Iris pigment epithelial cell (primary cell): Measurements from ENCODE around the gene PUS10.
"Not testable (repeated sequence)": the region's sequence is repeated elsewhere in the genome, so short reads cannot be mapped to it uniquely, and the experiment has no call there.

Experiments used
- DNase-seq: peaks from one replicate; pipeline ENCODE4 v3.0.0-alpha.2; 2011; ENCODE audit warnings: low read depth

Gene PUS10

DNA sequence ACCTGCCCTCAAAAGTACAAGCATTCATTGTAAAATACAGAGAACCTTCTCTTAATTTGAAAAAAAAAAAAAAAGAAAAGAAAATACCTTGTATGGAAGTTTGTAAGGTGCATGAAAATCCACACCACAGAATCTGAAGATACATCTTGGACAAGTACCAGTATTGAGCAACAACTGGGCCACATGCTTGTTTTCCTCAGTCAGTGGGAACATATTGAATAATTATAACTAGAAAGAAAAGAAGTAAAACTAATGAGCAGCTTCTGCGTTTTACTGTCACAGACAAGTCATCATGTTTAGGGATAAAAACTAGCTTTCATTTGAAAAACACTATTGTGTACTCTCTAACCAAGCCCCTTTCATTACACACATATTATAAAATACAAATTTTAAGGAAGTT lies 6.4 kb downstream of the PUS10 start:
- peak; percentile 78 for DNase-seq

DNA sequence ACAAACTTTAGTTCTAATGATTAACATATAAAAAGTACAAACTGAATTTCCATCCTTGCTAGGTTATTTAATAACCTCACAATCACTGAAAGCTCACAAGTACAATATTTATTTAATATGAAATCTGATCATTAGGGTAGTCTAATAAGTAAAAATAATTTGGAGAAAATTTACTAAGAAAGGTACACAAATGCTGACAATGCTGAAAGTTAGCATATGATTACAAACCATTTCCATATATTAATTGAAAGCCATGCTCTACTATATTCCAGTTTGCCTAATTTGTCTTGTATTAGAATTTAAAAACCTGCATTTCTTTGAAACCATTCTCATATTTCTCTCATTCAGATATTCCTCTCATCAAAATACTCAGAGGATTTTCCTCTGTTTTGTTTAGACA lies 8.7 kb downstream of the PUS10 start:
- no peak for DNase-seq

DNA sequence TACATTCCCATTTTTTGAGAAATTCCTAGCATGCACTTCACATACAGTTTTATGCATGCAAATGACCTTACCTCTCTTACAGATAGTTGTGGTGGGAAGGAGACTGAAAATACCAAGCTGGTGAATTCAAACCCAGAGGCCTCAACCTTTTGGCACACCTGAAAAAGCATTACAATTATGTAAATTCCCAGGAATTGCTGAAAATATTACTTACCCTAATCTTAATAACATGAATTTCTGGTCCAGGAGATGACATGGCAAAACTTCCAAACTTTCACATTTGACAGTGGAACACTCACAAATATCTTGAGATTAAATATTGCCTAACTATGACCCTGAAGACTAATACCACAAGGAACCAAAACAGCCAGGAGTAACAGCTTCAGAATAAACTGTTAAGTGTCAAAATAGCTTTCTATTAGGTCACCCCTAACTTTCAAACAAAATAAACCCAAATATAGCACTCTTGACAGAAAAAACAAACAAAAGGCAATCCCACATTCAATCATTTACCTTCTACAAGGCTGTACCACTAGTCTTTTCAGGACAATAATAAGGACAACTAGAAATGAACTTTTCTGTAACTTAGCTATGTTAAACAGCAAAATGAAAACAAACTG lies 11.5 kb downstream of the PUS10 start:
- DNase-seq = peak; percentile 76

DNA sequence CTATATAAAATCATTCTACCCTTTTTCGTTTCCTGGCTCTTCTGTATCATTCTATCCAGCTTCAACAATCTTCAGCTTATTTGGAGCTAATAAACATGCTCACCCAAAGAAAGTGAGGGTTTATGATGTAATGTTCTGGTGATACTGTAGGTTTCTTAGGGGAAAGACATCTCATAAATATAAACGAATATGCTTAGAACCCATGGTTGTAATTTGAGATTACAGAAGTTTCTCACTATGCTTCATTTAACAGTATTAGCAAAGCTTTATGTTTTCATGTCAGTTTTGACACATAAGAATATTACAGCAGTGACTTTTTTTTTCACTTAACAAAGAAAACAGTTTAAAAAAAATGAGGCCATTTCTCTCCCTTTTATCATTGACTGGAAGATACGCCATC lies 12.3 kb downstream of the PUS10 start:
- DNase-seq = peak; percentile 14

DNA sequence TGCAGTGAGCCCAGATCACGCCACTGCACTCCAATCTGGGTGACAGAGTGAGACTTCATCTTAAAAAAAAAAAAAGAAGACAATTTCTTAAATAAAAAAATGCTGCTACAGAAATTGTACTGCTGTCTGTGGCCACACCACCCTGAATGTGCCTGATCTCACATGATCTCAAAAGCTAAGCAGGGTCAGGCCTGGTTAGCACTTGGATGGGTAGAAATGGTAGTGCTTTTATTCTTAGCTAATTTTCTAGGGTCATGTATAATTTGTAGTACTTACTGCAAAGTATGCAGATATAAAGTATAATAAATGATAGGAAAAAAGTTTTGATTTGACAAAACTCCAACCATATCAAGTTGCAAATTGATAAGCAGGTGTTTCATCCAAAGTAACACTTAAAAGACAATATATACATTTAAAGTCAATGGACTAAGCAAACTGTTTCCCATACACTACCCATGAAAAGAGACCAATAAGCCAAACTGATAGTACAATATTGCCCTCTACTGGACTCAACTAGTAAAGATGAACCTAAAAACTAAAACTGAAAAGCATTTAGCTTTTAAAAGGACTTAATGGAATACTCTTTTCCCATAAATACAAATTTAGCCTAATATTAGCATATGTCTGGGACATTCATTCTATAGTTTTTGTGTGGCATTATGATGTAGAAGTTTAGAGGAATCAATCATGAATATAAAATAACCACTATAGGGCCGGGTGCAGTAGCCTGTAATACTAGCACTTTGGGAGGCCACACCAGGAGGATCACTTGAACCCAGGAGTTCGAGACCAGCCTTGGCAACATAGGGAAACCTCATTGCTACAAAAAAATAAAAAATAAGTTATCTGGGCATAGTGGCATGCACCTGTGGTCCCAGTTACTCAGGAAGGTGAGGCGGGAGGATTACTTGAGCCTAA lies 19.2 kb downstream of the PUS10 start:
- DNase-seq = peak; percentile 52

DNA sequence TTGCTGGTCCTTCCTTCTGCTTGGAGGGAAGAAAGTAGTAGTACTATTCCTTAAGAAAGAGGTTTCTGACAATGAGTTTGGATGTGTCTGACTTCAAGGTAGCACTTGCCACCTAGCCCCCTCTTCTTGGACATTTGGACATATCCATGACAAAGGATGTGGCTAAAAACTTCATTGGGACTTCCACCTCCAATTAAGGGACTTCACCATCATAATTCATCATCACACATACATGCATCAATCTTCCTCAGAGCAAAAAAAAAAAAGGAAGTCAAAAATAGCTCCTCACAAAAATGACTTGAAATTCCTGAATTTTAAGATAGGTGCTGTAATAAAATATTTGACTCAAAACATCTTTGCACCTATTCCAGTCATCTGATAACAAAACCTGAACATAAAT lies 23.9 kb downstream of the PUS10 start:
- no peak for DNase-seq

DNA sequence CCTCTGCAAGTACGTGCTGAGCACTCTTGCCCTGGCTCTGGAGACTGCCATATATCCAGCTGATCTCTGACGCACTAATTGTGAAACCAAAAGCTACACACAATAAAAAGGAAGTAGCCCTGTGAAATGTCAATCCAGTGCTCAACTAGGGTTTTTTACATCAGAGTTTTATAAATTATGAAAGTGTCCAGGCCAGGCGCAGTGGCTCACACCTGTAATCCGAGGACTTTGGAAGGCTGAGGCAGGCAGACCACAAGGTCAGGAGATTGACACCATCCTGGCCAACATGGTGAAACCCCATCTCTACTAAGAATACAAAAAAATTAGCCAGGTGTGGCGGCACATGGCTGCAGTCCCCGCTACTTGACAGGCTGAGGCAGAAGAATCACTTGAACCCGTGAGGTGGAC lies 25.1 kb downstream of the PUS10 start:
- DNase-seq = no peak

DNA sequence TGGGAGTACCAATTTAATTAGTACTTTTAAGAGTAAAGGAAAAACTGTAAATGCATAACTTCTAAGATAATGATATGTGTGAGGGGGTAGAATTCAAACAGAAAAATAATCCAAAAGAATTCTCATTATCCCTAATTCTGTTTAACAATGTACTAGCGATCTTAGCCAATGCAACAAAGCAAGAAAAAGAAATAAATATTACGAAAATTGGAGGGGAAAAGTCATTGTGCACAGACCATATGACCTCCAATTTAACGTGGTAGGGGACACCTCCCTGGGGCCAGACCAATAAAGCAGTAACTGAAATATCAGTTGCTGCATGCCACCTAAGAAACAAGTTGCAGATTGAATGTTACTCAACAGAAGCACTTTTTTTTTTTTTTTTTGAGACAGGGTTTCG lies 26.4 kb downstream of the PUS10 start:
- no peak for DNase-seq

DNA sequence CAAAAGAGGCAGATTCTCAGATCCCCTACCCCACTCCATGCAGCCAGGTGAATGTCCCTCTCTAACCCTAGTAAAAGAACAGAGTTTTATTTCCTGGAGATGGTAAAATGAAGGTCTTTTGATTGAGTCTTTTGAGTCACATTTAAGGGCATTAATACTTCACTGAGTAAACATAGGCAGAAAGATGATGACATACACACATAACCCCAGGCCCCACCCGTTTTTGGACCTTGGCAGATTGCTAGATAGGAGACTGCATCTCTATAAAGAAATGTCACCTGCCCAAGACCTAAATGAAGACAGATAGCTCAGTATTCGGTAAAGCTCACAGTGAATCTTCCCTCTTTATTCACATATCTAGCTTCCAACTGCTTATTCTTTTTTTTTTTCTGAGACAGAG lies 28.8 kb downstream of the PUS10 start:
- no peak for DNase-seq

DNA sequence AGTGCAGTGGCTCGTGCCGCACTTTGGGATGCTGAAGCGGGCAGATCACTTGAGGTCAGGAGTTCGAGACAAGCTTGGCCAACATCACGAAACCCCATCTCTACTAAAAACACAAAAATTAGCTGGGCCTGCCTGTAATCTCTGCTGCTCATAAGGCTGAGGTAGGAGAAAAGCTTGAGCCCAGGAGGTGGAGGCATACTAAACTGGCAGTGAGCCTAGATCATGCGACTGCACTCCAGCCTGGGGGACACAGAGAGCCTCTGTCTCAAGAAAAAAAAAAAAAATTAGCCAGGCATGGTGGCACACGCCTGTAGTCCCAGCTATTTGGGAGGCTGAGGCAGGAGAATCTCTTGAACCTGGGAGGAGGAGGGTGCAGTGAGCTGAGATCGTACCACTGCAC lies 30.4 kb downstream of the PUS10 start:
- not testable (repeated sequence) for DNase-seq

DNA sequence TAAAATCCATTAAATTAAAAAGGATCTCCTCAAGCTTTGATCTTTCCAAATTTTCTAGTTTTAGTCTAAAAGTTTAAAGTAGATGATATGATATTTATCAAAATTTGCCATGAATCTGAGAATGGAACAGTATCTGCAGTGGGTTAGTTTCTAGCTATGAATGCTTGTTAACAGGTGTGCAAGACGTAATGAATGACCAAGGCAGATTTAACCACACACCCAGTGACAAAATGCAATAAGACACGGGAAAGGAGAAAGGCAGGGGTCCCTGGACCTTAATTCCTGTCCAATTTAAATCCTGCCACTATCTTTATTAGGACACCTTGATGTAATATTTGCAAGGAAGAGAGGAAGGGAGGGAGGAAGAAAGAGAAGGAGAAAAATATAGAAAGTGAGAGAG lies 31.0 kb downstream of the PUS10 start:
- no peak for DNase-seq

DNA sequence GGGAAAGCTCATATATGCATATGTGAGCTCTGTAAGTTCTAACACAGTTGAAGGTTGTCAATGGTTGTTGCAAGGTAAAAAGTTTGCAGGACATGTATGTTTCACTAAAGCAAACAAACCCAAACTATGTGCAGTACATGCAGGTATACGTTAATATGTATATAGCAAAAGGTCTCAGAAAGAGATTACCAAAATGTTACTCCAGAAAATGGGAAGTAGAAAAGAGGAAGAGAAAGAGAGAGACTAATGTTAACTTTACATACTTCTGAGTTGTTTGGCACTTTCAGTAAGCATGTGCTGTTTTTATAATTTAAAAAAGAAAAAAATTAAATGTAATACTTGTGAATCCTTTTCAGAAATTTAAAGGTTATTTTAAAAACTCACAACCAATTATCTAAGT lies 33.3 kb downstream of the PUS10 start:
- DNase-seq = no peak

DNA sequence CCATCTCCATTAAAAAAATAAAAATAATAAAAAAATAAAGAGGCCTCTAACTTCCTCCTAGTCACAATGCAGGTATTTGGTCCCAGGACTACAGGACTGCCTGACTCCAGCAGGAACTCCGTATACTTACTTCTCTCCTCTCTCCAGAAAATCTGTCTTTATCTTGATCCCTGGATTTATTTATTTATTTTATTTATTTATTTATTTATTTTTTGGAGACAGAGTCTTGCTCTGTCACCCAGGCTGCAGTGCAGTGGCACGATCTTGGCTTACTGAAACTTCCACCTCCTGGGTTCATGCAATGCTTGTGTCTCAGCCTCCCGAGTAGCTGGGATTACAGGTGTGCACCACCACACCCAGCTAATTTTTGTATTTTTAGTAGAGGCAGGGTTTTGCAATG lies 36.0 kb downstream of the PUS10 start:
- DNase-seq = not testable (repeated sequence)

DNA sequence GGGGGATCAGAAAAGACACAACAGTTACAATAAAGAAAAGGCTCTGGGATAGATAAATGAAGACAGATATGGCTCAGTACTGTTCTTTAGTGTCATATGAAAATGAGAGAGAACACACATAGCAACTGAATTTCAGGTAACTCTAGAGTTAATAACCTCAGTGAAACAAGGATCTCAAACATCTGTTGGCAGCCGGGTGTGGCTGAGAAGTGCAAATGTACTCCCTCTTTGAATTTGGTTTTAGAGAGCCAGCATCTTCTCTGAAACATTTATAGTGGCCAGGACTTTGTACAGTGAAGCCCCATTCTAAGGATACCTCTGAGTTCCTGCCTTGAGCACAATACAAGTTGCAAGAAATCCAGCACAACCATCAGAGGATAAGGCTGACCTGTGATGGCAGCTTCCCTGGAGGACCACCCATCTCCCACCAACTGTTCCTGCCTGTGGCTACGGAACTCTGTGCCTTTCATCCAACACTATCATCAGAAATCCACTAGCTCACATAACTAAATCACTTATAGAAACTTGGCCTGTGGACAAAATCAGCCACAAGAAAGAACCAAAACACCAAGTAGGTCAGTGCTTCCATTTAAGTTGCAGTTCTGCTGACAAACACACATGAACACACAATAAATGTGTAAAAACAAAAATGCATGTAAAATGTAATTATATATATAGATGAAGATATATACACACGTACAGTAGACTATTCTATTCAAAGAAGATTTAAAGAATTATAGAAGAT lies 37.8 kb downstream of the PUS10 start:
- DNase-seq = no peak

DNA sequence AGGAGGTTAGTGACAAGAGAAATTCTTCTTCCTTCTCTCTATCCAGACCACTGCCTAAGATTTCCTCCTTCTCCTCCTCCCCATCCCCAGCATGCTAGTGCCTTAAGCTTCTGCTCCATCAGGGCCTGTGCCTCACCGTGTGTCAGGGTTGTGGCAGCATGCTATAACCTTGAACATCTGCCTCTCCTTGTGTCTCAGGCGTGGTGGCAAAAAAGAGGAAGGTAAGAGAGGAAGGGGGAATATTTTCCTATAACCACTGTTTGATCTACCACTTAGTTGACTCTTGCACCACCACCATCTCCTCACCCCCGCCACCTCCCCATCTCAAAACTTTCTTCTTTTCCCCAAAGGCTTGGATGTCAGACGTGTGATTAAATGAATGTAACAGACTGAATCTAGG lies 38.8 kb downstream of the PUS10 start:
- no peak for DNase-seq

DNA sequence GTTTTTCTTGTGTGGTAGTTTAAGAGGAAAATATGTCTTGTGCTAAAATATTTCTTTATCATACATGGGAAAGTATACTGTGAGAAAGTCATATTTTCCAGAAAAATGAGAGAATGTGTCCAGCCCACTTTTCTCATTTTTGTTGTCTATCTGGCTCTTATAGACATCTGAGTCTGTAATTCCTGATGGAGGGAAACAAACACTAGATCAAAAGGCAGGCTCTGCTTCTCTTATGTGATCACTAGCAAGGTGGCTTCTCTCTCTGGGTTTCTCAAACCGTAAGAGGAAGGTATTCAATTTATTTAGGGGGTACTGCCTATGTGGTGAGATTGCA lies 40.5 kb downstream of the PUS10 start:
- no peak for DNase-seq

DNA sequence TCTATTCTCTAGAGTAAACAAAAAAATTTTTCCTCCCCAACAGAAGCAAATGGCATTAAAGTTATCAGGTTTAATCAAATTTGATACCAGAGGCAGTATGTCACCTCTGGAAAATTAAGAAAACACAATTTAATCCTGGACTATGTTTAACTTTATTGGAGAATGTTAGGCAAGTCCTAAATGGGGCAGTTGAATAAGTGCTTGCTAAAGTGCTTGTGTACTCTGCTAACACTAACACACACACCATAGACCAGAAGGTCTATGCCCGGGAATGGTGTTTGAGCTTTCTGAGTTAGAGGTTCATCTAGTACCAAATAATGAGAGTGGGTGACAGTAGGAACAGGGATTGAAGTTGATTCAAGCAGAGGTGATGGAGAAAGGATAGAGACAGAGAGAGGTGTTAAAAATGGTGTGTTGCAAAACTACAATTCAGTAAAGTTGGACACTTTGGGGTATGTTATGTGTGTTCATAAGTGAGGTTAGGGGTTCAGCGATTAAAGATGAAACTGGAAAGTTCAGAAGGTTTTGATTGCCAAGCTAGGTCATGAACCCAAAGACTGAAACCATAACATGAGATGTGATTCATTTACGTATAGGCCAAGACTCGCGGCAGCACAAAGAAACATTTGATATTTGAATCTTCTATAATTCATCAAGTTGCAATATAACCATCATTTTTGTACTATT lies 41.0 kb downstream of the PUS10 start:
- no peak for DNase-seq

DNA sequence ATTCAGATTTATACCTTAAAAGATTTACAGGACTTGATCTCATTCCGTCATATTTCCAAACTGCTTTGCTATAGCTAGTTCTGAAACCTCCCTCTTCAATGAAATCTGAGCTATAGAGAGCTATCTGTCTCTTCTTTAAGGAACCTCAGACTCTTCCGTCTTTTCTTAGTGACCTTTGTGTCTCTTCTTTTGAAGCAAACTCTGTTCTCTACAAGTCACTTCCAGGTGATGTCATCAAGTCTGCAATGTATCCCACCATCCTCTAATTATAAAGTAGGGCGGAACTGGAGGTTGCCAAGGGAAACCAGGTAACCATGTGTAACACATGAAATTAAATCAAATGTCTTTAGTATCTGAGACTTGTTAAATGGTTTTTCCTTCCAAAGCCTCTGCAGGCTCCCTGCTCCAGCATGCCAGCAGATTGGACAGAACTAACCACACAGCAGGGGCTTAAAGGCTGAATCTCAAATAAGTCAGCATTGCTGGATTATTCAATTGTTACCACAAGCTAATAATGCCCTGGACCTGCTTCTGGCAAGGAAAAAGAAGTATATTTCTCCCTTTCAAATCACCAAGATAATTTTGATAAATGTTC lies 41.7 kb downstream of the PUS10 start:
- DNase-seq = no peak

DNA sequence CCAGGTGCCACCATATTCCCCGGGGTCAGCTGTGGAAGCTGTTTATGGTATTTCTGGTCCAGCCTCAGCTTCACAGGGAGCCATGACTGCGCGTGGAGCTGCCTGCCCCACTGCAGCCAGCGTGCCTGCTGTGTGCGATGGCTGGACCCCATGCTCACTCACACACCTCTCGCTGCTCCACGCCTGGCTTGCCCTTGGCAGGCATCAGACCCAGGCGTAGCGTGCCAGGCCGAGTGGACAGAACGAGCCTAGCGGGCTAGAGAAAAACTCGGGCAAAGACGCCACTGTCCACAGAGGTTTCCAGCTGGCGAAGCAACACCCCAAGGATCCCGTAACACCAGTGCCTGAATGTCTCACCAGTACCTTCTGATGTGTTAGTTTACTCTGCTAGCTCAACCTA lies 43.4 kb downstream of the PUS10 start:
- no peak for DNase-seq

DNA sequence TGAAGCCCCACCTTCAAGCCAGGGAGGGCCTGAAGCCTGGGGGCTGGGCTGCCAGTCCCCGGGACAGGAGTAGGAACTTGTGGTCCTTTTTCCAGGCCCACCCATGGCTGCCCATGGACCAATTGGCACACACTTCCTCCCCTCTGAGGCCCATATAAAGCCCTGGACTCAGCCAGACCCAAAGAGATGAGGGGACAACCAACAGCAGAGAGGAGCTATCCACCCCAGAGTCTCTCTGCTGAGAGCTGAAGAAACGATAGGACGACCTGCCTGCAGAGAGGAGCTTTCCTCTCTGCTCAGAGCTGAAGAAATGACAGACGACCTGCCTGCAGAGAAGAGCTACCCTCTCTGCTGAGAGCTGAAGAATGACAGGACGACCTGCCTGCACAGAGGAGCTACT lies 44.4 kb downstream of the PUS10 start:
- DNase-seq = no peak

DNA sequence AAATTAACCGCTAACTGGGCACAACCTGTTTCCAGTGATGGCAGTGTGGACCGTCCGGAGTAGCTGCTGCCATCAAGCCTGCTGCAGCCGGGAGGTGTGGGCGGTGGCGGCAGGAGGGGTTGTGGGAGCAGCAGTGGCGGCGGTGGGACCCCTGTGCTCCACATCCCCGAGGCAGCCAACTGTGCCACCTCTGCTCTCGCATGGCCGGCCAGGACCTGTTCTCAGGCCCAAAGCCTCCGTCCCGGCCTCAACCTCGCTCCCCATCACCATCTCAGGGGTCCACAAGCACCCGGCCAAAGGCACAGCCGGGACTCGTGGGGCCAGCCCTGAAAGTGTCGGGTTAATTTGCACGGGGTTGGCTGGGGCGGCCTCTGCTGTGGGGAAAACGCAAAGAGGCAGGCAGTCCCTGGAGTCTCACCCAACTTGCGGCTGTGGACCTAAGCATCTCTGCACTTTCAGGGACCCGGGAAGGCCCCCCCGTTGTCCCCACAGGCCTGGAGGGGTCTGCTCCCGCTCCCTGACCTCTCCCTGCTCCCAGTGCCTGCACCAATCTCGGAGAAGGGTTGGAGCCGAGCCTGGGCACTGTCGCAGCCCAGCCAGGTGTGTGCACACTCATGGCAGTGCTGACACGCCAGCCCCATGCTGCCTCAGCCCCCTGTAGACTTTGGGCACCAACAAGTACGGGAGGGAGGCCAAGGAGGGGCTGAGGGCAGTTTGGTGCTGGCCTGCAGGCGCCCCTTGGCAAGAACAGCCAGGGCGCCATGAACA lies 45.0 kb downstream of the PUS10 start:
- no peak for DNase-seq
